HCT116 (cell line): ENCODE results near the gene IFT88. TPM values are rescaled to one million over a fixed set of nuclear protein-coding genes. Genes with fewer than 3 reads are reported as not detected.

ENCODE experiments used
- ATAC-seq: fragments of 200-7000 bp; cut with Tn5 transposase; 2 replicates; pipeline ENCODE4 v1.9.1; 2020; ENCODE audit warnings: mild to moderate bottlenecking, moderate library complexity
- BruUV-seq: library from RNA; stranded (reverse); fragments of 400-500 nt; replicated peaks from 2 replicates; lab custom pipeline; 2021; lab: Mats Ljungman, UMichigan
- CTCF ChIA-PET: fragments of 300-600 bp; sonication (Branson Sonifier 250); formaldehyde crosslinking; loops from one replicate; lab custom pipeline; 2021; ENCODE audit warnings: antibody characterized with exemption; lab: Charles Lee
- POLR2A ChIA-PET: fragments of 300-600, 350-600 bp; sonication (Branson Sonifier 250); formaldehyde crosslinking; loops from one replicate; lab custom pipeline; 2021; ENCODE audit warnings: antibody characterized with exemption; lab: Charles Lee
- RAD21 ChIA-PET, 2 experiments: fragments of 300-600 bp; sonication (Branson Sonifier 250); formaldehyde crosslinking; loops; one replicate each; lab custom pipeline; 2023; ENCODE audit warnings: low total read pairs in 2 of 2; ENCODE audit not compliant: uncharacterized antibody in 2 of 2, unreplicated experiment in 2 of 2, low non-redundant PET in 1 of 2; lab: Charles Lee
- DNase-seq: peaks from one replicate; pipeline ENCODE4 v3.0.0-alpha.2; 2010; ENCODE audit warnings: low read depth, low spot score
- H2AFZ ChIP-seq: fragments of 200-600 bp; shearing (Covaris generic), sonication (generic); 2 replicates; pipeline ENCODE4 v1.6.1; 2017; ENCODE audit warnings: low read depth, mixed run types, mixed read lengths, antibody characterized with exemption, low read length; ENCODE audit not compliant: poor library complexity, severe bottlenecking
- H3K27ac ChIP-seq: 2 replicates; pipeline ENCODE4 v1.5.1; 2012; ENCODE audit warnings: low read depth, low read length
- H3K27me3 ChIP-seq: fragments of 200-600 bp; sonication (generic); 2 replicates; pipeline ENCODE4 v1.6.1; 2016; ENCODE audit warnings: mixed run types, low read length, mixed read lengths; ENCODE audit not compliant: insufficient read depth
- H3K36me3 ChIP-seq, 2 experiments: fragments of 200-500 bp in 1 of 2; fragments of 200-600 bp in 1 of 2; sonication (Bioruptor generic) in 1 of 2; sonication (generic) in 1 of 2; 2 replicates each; pipeline versions ENCODE4 v1.5.1 to v1.6.1; 2014 to 2016; ENCODE audit warnings: low read length in 2 of 2, inconsistent platforms in 1 of 2, mixed read lengths in 1 of 2, mixed run types in 1 of 2; ENCODE audit not compliant: insufficient read depth in 2 of 2, control insufficient read depth in 1 of 2
- H3K4me1 ChIP-seq, 2 experiments: fragments of 200-600 bp in 1 of 2; sonication (generic) in 1 of 2; 2 replicates each; pipeline versions ENCODE4 v1.5.1 to v1.6.1; 2012 to 2017; ENCODE audit warnings: low read length in 2 of 2, inconsistent platforms in 1 of 2, mild to moderate bottlenecking in 1 of 2, mixed read lengths in 1 of 2, mixed run types in 1 of 2, moderate library complexity in 1 of 2; ENCODE audit not compliant: insufficient read depth in 2 of 2, control insufficient read depth in 1 of 2
- H3K4me2 ChIP-seq: fragments of 200-600 bp; sonication (generic); 2 replicates; pipeline ENCODE4 v1.6.1; 2017; ENCODE audit warnings: mixed run types, low read length, mixed read lengths
- H3K4me3 ChIP-seq, 2 experiments: fragments of 200-600 bp in 1 of 2; sonication (generic) in 1 of 2; replicated peaks in 1 of 2; 2 replicates each; pipeline ENCODE4 v1.5.1; 2011 to 2016; ENCODE audit warnings: low read length in 2 of 2, control low read depth in 1 of 2, low read depth in 1 of 2, mild to moderate bottlenecking in 1 of 2, mixed read lengths in 1 of 2, mixed run types in 1 of 2
- H3K79me2 ChIP-seq: fragments of 200-600 bp; sonication (generic); 2 replicates; pipeline ENCODE4 v1.6.1; 2017; ENCODE audit warnings: mild to moderate bottlenecking, mixed run types, low read length, moderate library complexity, mixed read lengths; ENCODE audit not compliant: insufficient read depth
- H3K9ac ChIP-seq: fragments of 200-600 bp; sonication (generic); 2 replicates; pipeline ENCODE4 v1.6.1; 2016; ENCODE audit warnings: low read length, mixed read lengths
- H3K9me2 ChIP-seq: fragments of 200-600 bp; sonication (generic), shearing (Covaris generic); 2 replicates; pipeline ENCODE4 v1.6.1; 2017; ENCODE audit warnings: mixed run types, mild to moderate bottlenecking, moderate library complexity; ENCODE audit not compliant: insufficient read depth
- H3K9me3 ChIP-seq, 2 experiments: fragments of 200-500 bp in 1 of 2; fragments of 200-600 bp in 1 of 2; sonication (Bioruptor generic) in 1 of 2; sonication (generic) in 1 of 2; 2 replicates each; pipeline ENCODE4 v1.6.1; 2014 to 2017; ENCODE audit warnings: low read length in 2 of 2, mixed read lengths in 2 of 2, inconsistent platforms in 1 of 2, low read depth in 1 of 2, mild to moderate bottlenecking in 1 of 2, mixed run types in 1 of 2, moderate library complexity in 1 of 2; ENCODE audit not compliant: control insufficient read depth in 1 of 2, insufficient read depth in 1 of 2
- H4K20me1 ChIP-seq: fragments of 200-600 bp; sonication (generic), shearing (Covaris generic); 2 replicates; pipeline ENCODE4 v1.6.1; 2017; ENCODE audit warnings: mixed run types, mild to moderate bottlenecking, moderate library complexity; ENCODE audit not compliant: insufficient read depth
- ELF1 ChIP-seq: IDR thresholded peaks from 2 replicates; pipeline ENCODE4 v1.6.1; 2012; ENCODE audit warnings: low read depth, borderline replicate concordance
- EZH2 ChIP-seq: fragments of 200-600 bp; sonication (generic); IDR thresholded peaks from 2 replicates; pipeline ENCODE4 v1.6.1; 2017; ENCODE audit warnings: antibody characterized with exemption, mixed run types
- EZH2phosphoT487 ChIP-seq: fragments of 200-600 bp; IDR thresholded peaks from 2 replicates; pipeline ENCODE4 v1.6.1; 2018; ENCODE audit warnings: antibody characterized with exemption, borderline replicate concordance
- FOSL1 ChIP-seq: IDR thresholded peaks from 2 replicates; pipeline ENCODE4 v1.6.1; 2012; ENCODE audit warnings: low read depth
- POLR2A ChIP-seq: IDR thresholded peaks from 2 replicates; pipeline ENCODE4 v1.7.0; 2011; ENCODE audit warnings: borderline replicate concordance; ENCODE audit not compliant: insufficient read depth, insufficient read length; ENCODE audit errors: extremely low read depth
- POLR2AphosphoS5 ChIP-seq: IDR thresholded peaks from 2 replicates; pipeline ENCODE4 v1.6.1; 2011; ENCODE audit warnings: mild to moderate bottlenecking, low read depth, low read length, moderate library complexity
- RAD21 ChIP-seq: IDR thresholded peaks from 2 replicates; pipeline ENCODE4 v1.6.1; 2012; ENCODE audit warnings: low read depth, mild to moderate bottlenecking
- SIN3A ChIP-seq: IDR thresholded peaks from 2 replicates; pipeline ENCODE4 v1.6.1; 2012; ENCODE audit warnings: low read depth
- SP1 ChIP-seq: IDR thresholded peaks from 2 replicates; pipeline ENCODE4 v1.6.1; 2012; ENCODE audit warnings: low read depth
- SRF ChIP-seq: IDR thresholded peaks from 2 replicates; pipeline ENCODE4 v1.6.1; 2012; ENCODE audit warnings: low read depth
- ZFX ChIP-seq: fragments of 450-650 bp; IDR thresholded peaks from 2 replicates; pipeline ENCODE4 v1.6.1; 2017
- ZNF274 ChIP-seq: fragments of 200-500 bp; sonication (Bioruptor generic); IDR thresholded peaks from 2 replicates; pipeline ENCODE4 v1.6.1; 2014; ENCODE audit warnings: mild to moderate bottlenecking, low read depth, low read length, inconsistent platforms
- intact Hi-C: fragments of 100-400 bp; cut with micrococcal nuclease; formaldehyde crosslinking; loops from 2 replicates; pipeline ENCODE4 v1.10.0; 2022
- total RNA-seq: library from RNA; stranded (reverse); gene quantifications from one replicate; pipeline ENCODE4 v1.2.1, GENCODE V29; 2021; ENCODE audit not compliant: unreplicated experiment
- TF ChIP-seq, protein P1 (sequence below): IDR thresholded peaks from 2 replicates; pipeline ENCODE4 v1.6.1; 2012
- TF ChIP-seq, protein P2 (sequence below), 3 experiments: fragments of 200-600 bp in 1 of 3; sonication (generic) in 1 of 3; IDR thresholded peaks in 2 of 3; conservative IDR thresholded peaks in 1 of 3; 2 replicates each; pipeline ENCODE4 v1.5.1; 2012 to 2017; ENCODE audit warnings: low read depth in 2 of 3, low read length in 2 of 3, antibody characterized with exemption in 1 of 3, borderline replicate concordance in 1 of 3, control low read depth in 1 of 3, mild to moderate bottlenecking in 1 of 3, mixed read lengths in 1 of 3, mixed run types in 1 of 3, moderate library complexity in 1 of 3; ENCODE audit not compliant: insufficient read depth in 1 of 3
- TF ChIP-seq, protein P3 (sequence below): IDR thresholded peaks from 2 replicates; pipeline ENCODE4 v1.6.1; 2012; ENCODE audit warnings: low read depth

The IFT88 gene
- total RNA-seq, 1 experiment from 2014 or later = 13.1 TPM

DNA sequence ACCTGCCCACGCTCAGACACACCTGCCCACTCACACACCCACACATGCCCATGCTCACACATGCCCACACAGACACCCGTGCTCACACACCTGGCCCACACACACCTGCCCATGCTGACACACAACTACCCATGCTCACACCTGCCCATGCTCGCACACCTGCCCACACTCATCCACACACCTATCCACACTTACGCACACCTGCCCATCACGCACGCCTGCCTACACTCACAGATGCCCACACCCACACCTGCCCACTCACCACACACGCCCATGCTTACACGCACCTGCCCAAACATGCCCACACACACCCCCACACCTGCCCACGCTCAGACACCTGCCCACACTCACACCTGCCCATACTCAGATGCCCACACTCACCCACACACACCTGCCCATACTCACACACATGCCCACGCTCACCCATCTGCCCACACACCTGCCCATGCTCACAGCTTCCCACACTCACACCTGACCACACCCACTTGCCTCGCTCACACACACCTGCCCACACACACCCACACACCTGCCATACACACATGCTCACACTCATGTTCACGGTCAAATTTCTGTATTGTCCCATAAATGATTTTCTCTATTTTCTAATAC lies 152.1 kb downstream of the IFT88 start:
- no peak overlapping the region for H3K4me3 ChIP-seq
- peak overlapping the region; percentile 18; the same call in 1 of the 2 replicates for H3K27ac ChIP-seq
- no peak for ATAC-seq
- CTCF ChIA-PET = no interaction called here
- H3K9me3 ChIP-seq = no peaks in the 10 kb centered on the region
- RAD21 ChIA-PET = no interaction called here
- H3K79me2 ChIP-seq = no peaks in the 10 kb centered on the region
- no peaks in the 10 kb centered on the region for H3K27me3 ChIP-seq
- H3K9ac ChIP-seq = no peak overlapping the region
- TF ChIP-seq POLR2A (no peak), EZH2phosphoT487 (no peak), SRF (no peak), ZNF274 (no peak), SP1 (no peak), FOSL1 (no peak), EZH2 (no peak), SIN3A (no peak), ELF1 (no peak), RAD21 (no peak), POLR2AphosphoS5 (no peak), ZFX (no peak)
- TF ChIP-seq, protein P1, sequence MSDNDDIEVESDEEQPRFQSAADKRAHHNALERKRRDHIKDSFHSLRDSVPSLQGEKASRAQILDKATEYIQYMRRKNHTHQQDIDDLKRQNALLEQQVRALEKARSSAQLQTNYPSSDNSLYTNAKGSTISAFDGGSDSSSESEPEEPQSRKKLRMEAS = no peak
- TF ChIP-seq, protein P2, sequence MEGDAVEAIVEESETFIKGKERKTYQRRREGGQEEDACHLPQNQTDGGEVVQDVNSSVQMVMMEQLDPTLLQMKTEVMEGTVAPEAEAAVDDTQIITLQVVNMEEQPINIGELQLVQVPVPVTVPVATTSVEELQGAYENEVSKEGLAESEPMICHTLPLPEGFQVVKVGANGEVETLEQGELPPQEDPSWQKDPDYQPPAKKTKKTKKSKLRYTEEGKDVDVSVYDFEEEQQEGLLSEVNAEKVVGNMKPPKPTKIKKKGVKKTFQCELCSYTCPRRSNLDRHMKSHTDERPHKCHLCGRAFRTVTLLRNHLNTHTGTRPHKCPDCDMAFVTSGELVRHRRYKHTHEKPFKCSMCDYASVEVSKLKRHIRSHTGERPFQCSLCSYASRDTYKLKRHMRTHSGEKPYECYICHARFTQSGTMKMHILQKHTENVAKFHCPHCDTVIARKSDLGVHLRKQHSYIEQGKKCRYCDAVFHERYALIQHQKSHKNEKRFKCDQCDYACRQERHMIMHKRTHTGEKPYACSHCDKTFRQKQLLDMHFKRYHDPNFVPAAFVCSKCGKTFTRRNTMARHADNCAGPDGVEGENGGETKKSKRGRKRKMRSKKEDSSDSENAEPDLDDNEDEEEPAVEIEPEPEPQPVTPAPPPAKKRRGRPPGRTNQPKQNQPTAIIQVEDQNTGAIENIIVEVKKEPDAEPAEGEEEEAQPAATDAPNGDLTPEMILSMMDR (IDR thresholded peaks at IDR 0.05 in 2 of 3, conservative IDR thresholded peaks at IDR 0.05 in 1 of 3; ENCODE audit: borderline replicate concordance in 1 of 3, insufficient read depth in 1 of 3, low read depth in 2 of 3, low read length in 2 of 3) = no peak
- TF ChIP-seq, protein P3, sequence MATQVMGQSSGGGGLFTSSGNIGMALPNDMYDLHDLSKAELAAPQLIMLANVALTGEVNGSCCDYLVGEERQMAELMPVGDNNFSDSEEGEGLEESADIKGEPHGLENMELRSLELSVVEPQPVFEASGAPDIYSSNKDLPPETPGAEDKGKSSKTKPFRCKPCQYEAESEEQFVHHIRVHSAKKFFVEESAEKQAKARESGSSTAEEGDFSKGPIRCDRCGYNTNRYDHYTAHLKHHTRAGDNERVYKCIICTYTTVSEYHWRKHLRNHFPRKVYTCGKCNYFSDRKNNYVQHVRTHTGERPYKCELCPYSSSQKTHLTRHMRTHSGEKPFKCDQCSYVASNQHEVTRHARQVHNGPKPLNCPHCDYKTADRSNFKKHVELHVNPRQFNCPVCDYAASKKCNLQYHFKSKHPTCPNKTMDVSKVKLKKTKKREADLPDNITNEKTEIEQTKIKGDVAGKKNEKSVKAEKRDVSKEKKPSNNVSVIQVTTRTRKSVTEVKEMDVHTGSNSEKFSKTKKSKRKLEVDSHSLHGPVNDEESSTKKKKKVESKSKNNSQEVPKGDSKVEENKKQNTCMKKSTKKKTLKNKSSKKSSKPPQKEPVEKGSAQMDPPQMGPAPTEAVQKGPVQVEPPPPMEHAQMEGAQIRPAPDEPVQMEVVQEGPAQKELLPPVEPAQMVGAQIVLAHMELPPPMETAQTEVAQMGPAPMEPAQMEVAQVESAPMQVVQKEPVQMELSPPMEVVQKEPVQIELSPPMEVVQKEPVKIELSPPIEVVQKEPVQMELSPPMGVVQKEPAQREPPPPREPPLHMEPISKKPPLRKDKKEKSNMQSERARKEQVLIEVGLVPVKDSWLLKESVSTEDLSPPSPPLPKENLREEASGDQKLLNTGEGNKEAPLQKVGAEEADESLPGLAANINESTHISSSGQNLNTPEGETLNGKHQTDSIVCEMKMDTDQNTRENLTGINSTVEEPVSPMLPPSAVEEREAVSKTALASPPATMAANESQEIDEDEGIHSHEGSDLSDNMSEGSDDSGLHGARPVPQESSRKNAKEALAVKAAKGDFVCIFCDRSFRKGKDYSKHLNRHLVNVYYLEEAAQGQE = no peak
- POLR2A ChIA-PET = no interaction called here
- peaks cover 13 to 16% of the 10 kb centered on the region in 2 experiments for H3K4me1 ChIP-seq
- no peak for DNase-seq
- no TSS peak for BruUV-seq
- no peaks in the 10 kb centered on the region for H4K20me1 ChIP-seq
- intact Hi-C loops = no loop called here
- H2AFZ ChIP-seq = no peak overlapping the region
- no peaks in the 10 kb centered on the region for H3K36me3 ChIP-seq
- H3K4me2 ChIP-seq = no peak overlapping the region
- no peaks in the 10 kb centered on the region for H3K9me2 ChIP-seq
